Stimulated activated CD8-positive, alpha-beta memory T cell treated with anti-CD3 and anti-CD28 coated beads, Interleukin-7, amount 100 ng/mL, for 24 hours (primary cell): ENCODE results near the gene CYLD.

Source experiments
- DNase-seq: peaks from one replicate; pipeline ENCODE4 v3.0.0-alpha.2; 2020; ENCODE audit warnings: low read depth

Gene CYLD

GRCh38 chr16:50711862-50712559, 29.9 kb upstream of the CYLD start:
- DNase-seq, result no peak

GRCh38 chr16:50712560-50712898, 29.4 kb upstream of the CYLD start:
- no peak for DNase-seq

DNA sequence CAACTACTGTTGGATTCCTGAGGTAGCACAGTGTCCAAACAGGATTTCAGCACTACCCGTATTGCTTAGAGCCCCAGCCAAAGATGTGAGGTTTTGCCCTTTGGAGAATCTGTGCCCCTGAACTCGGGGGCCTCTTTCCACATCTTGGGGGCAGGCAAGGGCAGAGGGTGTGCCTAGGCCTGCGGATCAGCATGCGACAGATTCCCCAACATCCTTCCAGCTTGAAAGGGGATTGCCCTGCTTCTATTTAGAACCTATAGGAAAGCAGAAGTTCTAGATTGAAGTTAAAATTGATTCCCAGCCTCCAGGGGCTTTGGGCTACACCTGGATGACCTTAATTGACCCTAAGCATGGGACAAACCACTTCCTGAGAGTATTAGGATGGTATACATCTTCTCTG, 28.9 kb upstream of the CYLD start:
- no peak for DNase-seq

DNA sequence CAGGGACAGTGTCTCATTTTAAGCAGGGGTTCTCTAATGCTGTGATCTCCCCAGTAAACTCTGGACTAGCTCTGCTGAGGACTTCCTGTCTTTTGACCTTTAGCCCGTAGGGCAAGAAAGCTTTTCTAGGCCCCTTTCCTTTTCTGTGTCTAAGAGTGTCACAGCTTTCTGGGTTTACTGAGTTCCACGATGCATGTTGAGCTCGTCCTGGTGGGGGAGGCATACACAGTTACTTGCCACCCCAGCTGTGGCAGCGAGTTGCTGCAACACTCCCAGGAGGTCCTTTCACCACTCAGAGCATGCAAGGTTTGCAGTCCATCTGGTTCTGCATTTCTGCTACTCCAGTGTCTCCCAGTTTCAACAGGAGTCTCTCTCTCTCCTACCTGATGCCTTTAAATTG, 24.8 kb upstream of the CYLD start:
- no peak for DNase-seq

DNA sequence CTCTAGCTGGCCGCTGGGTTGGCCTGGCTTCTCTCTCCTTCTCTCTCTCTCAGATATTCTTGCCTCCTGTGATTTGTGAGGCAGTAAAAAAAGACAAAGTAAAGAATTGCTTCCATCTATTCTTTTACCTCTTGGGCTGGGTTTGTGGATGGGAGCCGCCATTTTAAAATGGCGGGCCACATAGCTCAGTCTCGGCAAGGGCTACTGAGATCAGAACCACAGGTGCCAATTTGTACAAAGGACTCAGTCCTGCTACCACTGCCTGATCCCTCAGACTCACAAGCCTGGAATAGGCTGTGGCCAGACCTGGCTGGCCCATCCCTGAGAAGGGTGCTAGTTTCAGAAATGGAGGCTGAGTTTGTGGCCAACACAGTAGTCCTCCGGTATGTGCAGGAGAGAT, 24.4 kb upstream of the CYLD start:
- DNase-seq, result no peak

DNA sequence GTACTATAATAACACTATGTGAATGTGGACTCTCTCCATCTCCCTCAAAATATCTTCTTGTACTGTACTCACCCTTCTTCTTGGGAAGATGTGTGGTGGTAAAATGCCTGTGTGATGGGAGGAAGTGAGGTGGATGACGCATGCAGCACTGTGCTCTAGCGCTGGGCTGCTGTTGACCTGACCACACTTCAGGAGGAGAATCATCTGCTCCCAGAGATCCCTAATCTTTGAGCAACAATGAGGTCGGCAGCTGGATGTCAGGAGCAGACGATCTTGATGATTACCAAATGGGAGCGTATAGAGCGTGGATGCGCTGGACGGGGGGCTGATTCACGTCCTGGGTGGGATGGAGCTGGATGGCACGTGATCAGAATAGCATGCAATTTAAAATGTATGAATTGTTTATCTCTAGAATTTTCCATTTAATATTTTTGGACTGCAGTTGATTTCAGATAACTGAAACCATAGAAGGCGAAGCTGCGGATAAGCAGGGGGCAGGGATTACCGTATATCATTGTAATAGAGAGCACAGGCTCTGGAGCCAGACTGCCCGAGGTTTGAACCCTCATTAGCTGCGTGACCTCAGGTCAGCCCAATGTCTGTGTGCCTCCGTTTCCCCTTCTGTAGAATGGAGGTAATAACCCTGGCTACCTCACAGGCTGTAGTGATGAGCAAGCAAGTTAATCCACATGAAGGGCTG, 23.7 kb upstream of the CYLD start:
- DNase-seq, result no peak

- DNase-seq, result no peak
Measured at GRCh38 chr16:50718761-50719400, 23.0 kb upstream of the CYLD start.

DNA sequence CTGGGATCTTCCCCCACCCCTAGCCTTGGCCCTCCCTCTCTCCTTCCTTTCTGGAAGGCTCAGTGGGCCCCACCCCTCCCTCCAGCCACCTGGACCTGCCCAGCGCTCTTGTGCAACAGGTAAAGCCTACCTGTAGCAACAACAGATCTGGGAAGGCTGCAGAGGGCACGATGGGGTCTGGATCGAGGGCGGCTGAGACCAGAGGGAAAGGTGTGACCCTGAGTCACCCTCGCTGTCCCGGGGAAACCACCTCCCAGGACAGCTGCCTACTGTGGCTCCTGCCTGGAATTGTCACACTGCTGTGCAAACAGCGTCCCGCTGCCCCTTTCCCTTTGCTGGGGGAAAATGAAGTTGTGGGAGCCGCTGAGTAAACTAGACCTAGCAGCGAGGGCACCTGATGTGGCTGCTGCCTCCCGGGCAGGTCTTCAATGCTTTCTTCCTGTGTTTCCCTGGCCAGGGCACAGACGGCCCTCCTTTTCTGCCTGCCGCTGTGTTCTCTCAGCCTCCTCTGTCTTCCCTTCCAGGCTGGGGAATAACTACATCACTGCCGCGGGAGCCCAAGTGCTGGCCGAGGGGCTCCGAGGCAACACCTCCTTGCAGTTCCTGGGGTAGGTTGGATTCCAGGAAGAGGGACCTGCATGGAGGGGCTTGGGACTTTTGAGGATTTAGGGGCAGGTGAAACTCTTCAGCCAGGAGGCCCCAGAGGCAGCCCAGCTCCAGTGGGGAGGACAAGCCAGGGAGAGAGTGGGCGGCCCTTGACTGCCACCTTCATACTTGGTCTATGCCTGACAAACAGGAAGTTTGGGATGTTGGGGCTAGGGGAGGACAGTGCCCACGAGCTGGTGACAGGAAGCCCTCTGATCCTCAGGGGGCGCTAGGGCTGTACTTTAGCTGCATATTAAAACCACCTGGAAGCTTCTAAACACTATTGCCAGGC, 22.2 kb upstream of the CYLD start:
- no peak for DNase-seq

DNA sequence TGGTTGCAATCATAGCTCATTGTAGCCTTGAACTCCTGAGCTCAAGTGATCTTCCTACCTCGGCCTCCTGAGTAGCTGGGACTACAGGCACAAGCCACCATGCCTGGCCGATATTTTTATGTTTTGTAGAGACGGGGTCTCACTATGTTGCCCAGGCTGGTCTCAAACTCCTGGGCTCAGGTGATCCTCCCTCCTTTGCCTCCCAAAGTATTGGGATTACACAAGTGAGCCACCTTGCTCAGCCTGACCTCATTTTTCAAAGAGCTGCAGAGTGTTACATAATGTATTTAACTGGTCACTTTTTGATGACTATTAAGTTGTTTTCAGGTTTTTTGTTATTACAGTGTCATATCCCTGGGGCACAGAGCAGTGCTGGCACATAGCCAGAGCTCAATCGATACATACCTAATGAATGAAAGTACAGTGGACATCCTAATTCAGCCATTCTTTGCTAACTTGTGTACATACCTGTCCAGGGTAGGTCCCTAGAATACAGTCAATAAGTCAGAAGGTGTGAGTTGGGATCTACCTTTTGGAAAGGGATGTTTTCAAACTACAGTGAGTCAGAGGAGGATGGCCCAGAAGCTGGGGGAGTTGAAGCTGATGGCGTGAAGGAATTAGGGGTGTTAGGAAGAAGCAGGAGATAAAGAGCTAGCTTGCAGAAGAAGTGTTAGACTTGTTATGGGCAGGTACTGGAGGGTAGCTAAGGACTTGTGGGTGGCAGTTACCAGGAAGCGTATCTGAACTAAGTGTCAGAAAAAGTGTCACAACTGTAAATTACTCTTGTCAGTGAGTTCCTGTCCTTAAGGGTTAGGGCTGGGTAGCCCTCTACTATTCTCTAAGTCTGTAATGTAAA, 20.1 kb upstream of the CYLD start:
- no peak for DNase-seq

DNA sequence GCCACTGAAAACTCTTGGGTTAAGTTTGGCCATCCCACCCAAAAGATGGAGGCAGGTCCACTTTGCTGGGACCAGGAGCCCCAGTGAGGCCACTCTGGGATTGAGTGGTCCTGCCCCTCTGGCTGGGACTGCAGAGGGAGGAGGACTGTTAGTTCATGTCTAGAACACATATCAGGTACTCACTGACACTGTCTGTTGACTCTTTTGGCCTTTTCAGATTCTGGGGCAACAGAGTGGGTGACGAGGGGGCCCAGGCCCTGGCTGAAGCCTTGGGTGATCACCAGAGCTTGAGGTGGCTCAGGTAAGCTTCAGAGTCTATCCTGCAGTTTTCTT, 19.5 kb upstream of the CYLD start:
- no peak for DNase-seq

GRCh38 chr16:50722960-50723359, 18.9 kb upstream of the CYLD start:
- DNase-seq, result no peak

DNA sequence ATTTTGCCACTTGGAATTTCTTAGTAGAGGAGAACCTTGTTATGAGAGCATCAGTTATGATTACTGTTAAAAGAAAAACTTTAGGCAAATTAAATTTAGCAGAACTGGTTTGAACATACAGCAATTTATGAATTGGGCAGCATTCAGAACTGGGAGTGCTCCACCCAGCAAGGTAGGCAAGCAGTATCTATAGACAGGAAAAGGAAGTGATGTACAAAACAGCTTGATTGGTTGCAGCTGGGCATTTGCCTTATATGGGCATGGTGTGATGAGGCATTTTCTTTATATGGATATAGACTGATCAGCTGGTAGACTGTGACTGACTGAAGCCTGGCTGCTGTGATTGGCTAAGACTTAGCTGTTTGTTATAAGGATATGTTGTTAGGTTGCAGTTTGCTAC, 17.6 kb upstream of the CYLD start:
- DNase-seq, result no peak

GRCh38 chr16:50731130-50731988, 10.5 kb upstream of the CYLD start:
- DNase-seq, result no peak

GRCh38 chr16:50731989-50732832, 9.7 kb upstream of the CYLD start:
- no peak for DNase-seq

DNA sequence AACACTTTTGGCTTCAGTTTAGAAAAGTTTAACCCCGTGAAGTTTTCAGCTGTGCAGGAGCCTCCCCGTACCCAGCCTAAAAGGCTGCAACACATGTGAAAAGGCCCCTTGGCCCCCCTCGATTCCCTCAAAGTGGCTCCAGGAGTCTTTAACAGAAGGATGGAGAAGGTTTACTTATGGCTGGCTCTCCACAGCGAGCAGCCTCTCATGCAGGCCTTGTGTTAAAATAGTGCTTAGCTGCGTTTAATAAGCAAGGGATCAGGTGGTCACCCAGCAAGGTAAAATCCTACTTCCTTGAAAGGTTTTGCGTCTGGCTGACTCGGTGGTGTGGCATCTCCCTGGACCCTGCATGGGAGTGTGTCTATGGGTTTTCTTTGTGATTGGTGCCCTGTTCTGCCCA, 8.4 kb upstream of the CYLD start:
- no peak for DNase-seq

GRCh38 chr16:50735629-50736122, 6.2 kb upstream of the CYLD start:
- DNase-seq, result no peak

GRCh38 chr16:50736448-50736847, 5.4 kb upstream of the CYLD start:
- no peak for DNase-seq

GRCh38 chr16:50737420-50737959, 4.4 kb upstream of the CYLD start:
- DNase-seq, result no peak

DNA sequence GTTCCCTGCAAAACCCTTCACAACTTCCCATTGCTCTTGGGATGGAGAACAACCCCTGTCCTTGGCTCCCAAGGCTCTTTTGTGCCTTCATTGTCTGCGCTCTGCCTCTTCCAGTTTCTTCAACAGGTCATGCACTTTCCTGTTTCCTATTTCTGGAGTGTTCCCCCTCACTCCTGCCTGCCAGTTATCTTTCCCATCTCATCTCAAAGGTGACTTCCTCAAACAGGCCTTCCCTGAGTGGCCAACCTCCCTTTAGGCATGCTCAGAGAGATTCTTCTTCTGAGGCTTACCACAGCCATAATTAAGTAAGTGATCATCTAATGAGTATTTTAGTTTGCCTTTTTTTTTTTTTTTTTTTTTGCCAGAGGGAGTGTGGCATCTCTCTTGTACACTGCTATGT, 2.9 kb upstream of the CYLD start:
- no peak for DNase-seq
